CD4-positive, alpha-beta T cell treated with Interleukin-15 for 1 hour (primary cell): ENCODE results near the gene EPHB2.

Source experiments
- DNase-seq: peaks from one replicate; pipeline ENCODE4 v3.0.0-alpha.2; 2020

Gene EPHB2

DNA sequence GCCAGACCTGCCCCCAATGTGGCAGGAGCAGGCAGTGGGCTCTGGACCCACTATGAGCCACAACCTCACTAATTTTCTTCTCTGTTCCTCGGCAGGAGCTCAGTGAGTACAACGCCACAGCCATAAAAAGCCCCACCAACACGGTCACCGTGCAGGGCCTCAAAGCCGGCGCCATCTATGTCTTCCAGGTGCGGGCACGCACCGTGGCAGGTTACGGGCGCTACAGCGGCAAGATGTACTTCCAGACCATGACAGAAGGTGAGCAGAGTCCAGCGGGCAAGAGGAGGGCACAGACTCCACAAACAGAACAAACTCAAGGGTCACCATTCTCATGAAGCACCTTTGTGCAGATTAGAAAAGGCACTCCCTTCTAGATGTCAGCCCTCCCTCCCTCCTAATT is 182.2 kb downstream of the EPHB2 start:
- no peak for DNase-seq

DNA sequence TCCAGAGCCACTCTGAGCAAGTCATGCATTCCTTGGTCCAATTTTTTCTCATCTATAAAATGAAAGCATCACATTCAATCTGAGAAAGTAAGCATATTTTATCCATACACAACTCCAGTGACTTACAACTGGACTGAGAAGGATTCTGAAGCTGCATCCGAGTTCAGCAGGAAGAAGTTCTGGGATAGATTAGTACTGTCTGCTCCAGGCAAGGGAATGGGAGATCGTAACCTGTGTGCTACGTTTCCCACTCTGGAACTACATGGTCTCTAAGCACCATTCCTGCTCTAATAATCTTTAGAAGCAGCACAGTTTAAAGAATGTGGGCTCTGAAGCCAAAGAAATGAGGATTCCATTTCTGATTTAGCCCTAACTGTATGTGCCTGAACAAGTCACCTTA is 182.7 kb downstream of the EPHB2 start:
- no peak for DNase-seq

DNA sequence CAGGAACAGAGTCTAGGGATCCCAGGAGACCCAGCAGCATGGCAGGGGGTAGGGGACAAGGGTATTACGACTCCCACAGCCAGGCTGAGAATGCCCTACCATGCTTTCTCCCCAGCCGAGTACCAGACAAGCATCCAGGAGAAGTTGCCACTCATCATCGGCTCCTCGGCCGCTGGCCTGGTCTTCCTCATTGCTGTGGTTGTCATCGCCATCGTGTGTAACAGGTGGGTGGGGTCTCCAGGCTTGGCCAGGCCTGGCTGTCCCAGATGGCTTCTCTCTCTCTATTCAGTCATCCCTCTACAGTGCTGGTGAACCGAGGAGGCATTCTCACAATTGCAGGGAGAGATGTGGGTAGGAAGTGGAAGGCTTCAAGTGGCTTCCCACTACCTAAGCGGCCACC is 184.7 kb downstream of the EPHB2 start:
- DNase-seq = no peak

DNA sequence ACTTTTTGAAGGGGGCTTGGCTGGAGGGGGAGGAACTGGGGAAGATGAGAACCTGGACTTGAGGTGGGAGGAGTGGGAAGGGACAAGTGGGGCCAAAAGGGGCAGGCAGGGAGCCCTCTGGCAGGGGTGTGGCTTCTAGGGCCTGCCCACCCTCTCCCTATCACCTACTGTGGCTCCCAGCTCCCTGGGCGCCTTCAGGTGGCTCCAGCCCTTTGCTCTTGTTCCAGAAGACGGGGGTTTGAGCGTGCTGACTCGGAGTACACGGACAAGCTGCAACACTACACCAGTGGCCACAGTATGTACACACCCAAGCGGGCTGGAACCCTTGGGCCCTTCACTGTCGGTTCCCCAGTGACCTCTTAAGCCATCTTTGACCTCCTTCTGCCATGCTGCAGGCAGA is 185.5 kb downstream of the EPHB2 start:
- DNase-seq = no peak

DNA sequence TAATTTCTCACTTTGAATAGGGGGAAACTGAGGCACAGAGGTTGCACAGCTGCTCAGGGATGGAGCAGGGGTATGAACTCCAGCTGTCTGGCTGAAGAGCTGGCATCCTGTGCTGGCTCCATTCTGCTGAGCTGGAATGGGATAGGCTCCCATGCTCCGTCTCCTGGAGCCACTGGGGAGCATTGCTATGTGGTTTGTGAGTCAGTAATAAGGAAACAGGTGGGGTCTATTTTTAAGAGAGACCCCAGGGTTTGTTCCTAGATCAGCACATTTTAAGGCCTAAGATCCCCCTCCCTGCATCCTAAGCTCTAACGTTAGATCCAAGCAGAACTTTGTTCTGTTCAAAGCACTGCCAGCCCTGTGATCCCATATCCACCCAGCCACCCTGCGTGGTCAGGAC is 189.8 kb downstream of the EPHB2 start:
- no peak for DNase-seq

DNA sequence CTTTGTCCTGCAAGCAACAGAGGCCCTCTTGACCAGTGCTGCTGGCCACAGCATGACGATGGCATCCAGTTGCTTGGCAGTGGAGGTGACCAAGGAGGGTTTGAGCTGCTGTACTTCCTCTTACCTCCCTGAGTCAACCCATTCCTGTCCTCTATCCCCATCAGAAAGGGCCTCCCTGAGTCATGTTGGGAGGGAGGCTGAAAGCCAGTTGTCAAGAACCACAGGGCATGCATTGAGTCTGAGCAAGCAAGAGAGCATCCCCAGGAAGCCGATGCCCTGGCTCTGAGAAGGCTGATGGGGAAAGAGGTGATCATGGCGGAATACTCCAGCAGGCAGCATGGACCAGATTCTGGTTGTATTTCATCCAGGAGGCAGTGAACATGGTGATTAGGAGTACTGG is 192.5 kb downstream of the EPHB2 start:
- DNase-seq = no peak

DNA sequence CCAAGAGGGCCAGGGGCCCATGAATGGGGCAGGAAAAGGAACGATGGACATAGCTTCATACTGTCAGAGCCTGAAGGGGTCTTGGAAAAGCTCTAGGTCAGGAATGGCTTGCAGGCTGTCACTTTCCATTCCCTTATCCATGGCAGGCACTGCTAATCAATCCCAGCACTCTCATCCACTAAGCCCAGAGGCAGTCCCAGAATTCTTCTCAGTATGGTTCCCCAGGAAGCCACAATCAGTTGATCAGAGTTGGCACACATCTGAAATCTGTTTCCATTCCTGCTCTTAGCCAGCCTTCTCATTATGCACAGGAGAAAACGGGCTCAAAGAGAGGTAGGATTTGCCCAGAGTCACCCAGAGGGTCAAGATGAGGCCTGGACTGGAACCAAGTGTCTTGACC is 196.3 kb downstream of the EPHB2 start:
- DNase-seq = no peak

DNA sequence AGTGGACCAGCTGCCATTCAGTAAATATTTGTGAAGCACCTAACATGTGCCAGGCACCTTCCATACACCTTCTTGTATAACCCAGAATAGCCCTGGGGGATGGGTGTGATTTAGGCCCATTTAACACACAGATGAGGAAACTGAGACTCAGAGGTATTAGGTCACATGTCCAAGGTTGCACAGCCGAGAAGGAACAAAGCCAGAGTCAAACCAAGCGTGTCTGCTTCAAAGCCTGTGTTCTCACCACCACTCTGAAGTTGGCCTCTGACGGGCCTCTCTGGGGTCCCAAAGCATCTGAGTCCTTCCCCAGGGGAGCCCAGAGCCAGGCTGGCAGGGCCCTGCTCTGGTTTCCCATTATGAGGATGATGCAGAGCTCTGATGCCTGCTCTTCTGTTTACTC is 196.9 kb downstream of the EPHB2 start:
- DNase-seq = no peak

DNA sequence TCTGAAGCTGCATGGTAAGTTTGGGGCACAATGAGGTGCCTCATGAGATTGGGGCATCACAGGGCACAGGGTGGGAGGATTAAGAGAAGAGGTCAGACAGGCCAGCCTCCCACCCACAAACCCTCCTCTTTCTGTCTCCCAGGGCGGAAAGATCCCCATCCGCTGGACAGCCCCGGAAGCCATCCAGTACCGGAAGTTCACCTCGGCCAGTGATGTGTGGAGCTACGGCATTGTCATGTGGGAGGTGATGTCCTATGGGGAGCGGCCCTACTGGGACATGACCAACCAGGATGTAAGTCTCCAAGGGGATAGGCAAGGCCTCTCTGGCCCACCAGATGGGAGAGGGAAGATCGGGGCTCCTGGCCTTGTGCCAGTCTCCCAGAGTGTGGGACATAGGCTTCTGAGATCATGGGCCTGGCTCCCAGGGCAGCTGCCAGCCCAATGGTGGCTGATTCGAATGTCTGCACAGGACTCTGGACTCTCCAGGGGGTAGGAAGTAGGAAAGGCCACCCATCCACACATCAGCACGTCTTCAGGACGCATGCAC is 198.3 kb downstream of the EPHB2 start:
- DNase-seq = no peak

DNA sequence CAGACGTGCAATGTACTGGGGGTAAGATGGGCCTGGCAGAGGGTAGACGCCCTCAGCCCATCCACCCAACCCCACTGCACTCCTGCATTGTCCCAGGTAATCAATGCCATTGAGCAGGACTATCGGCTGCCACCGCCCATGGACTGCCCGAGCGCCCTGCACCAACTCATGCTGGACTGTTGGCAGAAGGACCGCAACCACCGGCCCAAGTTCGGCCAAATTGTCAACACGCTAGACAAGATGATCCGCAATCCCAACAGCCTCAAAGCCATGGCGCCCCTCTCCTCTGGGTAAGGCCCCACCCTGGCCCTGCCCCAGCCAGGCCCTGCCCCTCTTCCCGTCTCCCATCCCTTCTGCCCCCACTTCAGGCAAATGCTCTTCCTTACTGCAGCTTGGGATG is 199.6 kb downstream of the EPHB2 start:
- no peak for DNase-seq

DNA sequence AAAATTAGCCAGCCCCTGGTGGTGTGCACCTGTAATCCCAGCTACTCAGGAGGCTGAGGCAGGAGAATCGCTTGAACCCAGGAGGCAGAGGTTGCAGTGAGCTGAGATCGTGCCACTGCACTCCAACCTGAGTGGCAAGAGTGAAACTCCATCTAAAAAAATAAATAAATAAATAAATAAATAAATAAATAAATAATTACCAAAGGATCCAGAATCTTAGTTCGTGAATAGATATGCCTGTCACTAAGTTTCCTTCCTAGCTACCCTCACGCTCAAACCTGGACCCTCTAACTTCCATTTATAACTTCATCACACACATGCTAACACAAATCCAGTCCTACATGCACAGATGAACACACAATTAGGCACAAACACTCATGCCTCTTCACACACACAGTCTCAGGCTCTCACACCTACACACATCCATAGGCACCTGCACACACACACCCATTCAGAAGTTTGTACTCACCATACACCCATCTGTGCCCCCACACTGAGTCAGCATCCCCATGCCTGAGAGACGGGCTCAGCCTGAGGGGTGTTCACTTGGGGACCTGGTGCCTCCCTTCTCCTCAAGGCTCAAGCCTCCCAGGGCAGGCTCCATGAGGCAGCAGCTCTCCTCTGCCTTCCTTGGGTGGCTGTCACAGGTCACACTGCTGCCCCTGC is 200.5 kb downstream of the EPHB2 start:
- no peak for DNase-seq

DNA sequence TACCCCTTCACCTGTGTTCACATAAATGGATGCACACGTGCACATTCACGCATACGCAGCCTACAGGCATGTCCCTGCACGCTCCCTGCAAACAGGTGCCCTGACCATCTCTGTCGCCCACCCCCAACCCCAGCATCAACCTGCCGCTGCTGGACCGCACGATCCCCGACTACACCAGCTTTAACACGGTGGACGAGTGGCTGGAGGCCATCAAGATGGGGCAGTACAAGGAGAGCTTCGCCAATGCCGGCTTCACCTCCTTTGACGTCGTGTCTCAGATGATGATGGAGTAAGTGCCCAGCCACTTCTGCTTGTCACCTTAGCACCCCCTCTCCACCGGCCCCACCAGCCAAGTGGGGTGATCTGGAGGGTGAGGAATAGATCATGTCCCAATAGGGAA is 201.7 kb downstream of the EPHB2 start:
- DNase-seq = no peak

DNA sequence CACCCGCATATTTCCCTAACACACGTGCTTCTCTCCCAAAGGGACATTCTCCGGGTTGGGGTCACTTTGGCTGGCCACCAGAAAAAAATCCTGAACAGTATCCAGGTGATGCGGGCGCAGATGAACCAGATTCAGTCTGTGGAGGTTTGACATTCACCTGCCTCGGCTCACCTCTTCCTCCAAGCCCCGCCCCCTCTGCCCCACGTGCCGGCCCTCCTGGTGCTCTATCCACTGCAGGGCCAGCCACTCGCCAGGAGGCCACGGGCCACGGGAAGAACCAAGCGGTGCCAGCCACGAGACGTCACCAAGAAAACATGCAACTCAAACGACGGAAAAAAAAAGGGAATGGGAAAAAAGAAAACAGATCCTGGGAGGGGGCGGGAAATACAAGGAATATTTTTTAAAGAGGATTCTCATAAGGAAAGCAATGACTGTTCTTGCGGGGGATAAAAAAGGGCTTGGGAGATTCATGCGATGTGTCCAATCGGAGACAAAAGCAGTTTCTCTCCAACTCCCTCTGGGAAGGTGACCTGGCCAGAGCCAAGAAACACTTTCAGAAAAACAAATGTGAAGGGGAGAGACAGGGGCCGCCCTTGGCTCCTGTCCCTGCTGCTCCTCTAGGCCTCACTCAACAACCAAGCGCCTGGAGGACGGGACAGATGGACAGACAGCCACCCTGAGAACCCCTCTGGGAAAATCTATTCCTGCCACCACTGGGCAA is 202.9 kb downstream of the EPHB2 start:
- no peak for DNase-seq

DNA sequence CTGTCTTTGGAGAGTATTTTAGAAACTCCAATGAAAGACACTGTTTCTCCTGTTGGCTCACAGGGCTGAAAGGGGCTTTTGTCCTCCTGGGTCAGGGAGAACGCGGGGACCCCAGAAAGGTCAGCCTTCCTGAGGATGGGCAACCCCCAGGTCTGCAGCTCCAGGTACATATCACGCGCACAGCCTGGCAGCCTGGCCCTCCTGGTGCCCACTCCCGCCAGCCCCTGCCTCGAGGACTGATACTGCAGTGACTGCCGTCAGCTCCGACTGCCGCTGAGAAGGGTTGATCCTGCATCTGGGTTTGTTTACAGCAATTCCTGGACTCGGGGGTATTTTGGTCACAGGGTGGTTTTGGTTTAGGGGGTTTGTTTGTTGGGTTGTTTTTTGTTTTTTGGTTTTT is 203.5 kb downstream of the EPHB2 start:
- DNase-seq = no peak

DNA sequence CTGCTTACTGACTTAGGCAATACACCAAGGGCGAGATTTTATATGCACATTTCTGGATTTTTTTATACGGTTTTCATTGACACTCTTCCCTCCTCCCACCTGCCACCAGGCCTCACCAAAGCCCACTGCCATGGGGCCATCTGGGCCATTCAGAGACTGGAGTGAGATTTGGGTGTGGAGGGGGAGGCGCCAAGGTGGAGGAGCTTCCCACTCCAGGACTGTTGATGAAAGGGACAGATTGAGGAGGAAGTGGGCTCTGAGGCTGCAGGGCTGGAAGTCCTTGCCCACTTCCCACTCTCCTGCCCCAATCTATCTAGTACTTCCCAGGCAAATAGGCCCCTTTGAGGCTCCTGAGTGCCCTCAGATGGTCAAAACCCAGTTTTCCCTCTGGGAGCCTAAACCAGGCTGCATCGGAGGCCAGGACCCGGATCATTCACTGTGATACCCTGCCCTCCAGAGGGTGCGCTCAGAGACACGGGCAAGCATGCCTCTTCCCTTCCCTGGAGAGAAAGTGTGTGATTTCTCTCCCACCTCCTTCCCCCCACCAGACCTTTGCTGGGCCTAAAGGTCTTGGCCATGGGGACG is 204.1 kb downstream of the EPHB2 start:
- DNase-seq = no peak

DNA sequence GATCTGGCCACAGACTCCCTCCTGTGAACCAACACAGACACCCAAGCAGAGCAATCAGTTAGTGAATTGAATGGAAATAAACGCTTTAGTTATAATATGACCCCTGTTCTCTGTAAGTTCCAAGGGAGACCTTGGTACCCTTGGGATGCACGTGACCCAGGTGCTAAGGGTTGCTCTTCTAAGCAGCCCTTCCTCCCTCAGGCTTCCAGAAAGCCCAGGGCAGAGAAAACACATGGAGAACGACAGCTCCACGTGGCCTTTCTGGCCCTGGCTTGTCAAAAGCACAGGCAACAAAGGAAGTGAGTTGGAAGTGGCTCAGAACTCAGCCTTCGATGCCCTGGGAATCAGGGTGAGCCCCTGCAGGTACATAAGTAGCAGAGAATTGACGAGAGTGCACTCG is 204.6 kb downstream of the EPHB2 start:
- DNase-seq = no peak

DNA sequence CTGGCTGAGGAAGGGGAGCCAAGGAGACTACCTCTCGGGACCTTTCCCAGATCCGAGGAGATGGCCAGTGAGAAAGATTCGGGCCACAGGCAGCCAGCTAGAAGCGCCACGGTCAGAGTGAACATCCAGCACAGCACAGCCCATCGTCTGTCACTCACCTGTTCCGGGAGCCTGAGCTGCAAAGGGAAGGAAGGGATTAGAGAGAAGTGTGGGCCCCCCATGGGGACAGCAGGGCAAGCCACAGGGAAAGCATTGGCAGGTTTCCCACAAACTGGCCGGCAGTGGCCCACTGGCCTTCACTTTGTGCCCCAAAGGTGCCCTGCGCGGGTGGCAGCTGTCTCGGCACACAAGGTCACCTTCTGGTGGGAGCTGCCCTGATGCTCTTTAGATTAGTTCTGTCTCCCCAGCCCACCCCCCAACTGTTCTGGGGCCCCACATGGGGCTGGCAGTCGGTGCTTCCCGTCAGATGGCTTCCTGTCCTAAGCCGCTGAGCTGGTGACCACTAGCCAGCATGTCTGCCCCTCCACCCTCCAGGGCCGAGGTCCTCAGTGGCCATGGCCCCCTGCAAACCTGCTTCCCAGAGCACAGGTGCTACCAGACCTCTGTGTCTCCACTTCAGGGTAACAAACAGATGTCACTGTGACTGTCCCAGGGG is 205.3 kb downstream of the EPHB2 start:
- no peak for DNase-seq

DNA sequence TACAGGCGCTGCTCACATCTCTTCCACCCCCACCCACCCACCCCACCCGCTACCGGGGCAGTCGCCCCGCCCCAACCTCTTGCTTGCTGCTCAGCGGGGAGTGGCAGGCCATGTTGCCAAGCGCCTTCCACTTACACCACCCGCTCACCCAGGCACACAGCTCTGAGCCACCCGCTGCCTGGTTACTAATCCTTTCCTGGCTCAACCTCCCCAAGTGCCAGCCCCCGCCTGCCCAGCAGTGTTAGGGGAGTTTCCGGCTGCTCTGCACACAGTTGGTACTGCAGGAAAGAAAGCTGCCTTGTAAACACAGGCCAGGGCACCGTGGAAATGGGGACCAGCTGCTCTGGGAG is 205.8 kb downstream of the EPHB2 start:
- no peak for DNase-seq

DNA sequence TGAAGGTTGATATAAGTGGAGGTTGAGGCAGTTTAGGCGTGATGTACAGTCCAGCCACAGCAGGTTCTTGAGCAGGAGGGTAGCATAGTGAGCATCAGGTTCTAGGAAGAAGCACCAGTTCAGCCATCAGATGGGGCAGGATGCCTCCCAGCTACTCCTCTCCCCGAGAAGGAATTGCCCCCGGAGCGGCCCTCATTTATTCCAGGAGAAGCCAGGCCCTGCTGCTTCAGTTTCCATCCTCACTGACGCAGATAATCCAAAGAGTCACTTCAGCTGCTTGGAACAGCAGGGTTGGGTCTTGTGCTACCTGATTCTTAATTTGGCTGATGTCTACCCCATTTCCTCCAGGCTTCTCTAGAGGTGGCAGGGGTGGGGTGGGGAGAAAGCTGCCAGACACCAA is 207.3 kb downstream of the EPHB2 start:
- no peak for DNase-seq

DNA sequence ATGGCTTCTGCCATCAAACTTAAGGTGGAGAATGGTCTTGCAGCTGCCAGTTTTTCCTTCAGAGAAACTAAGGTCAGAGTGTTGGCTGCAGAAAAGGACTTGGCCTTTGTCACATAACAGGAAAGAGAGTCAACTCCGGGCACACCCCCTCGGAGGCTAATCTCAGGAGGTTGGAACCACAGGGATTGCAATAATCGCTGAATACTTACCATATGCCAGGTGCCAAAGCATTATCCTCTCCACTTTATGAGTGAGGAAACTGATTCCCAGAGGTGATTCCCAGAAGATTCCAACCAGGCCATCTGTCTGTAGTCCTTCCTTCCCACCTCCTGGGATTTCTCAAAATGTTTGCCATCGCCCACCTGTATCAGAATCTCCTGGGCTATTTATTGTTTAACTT is 208.0 kb downstream of the EPHB2 start:
- no peak for DNase-seq

DNA sequence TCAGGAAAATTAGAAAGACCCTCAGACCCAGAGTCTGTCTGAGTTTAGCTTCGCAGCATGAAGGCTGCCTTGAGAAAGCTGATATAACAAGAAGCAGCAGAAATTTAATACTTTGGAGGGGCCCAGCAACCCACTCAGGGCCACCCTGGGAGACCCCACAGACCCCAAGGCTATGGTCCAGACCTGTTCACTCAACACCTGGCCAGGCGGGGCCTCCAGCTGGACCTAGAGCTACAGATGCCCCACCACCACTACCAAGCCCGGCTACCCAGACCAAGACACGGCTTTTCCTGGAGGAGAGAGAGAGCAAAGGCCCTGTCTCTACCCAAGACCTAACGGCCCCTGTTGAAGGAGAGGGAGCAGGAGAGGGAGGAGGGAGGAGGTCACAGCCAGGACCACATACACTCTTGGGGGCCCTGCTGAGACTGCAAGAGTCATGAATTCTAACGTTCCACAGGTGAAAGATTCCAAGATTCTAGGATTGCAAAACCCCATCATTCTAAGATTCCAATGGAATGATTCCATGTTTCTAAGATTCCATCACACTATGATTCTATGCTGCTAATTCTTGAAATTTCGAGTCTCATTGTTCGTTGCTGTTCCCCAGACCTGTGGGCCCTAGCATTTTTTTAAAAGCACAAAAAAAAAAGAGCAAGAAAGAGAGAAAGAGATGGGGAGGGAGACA is 208.8 kb downstream of the EPHB2 start:
- DNase-seq = no peak

DNA sequence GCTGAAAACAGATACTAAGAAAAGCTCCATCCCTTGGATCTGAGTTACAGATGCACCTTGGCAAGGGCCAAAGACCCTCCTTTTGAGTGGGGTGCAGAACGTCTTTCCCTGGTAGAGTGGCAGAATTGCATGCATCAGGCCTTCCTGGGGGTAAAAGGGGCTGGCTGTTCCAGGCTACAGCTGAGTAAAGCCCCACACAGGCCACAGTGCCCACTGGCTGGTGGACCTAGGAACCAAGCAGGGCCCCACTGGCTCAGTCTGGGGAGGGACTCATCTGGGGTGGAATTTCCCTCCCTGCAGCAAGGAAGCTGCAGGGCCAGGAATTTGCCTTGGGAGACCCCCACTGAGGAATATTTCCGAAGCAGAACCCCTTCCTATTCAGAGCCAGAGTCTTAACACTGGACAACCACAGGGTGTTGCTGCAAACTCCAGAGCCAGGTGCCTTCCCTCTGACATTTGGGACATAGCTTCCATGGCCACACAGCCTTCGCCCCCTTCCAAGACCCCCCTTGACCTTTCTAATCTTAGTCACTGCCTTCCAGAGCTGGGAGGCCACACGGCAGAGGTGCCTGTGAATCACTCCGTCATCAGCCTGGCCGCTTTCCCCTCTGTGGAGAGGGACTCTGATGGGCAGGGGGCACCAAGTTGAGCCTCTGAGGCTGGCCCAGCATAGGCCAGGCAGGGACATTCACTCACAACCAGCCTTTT is 209.5 kb downstream of the EPHB2 start:
- DNase-seq = no peak
